HG02885 (cell line): ENCODE measurements around the gene KHNYN.

Experiments used
- ATAC-seq: cut with Tn5 transposase; IDR thresholded peaks from one replicate; pipeline ENCODE4 v1.9.1; 2021; ENCODE audit warnings: mild to moderate bottlenecking; ENCODE audit not compliant: unreplicated experiment, poor library complexity

Gene KHNYN

DNA sequence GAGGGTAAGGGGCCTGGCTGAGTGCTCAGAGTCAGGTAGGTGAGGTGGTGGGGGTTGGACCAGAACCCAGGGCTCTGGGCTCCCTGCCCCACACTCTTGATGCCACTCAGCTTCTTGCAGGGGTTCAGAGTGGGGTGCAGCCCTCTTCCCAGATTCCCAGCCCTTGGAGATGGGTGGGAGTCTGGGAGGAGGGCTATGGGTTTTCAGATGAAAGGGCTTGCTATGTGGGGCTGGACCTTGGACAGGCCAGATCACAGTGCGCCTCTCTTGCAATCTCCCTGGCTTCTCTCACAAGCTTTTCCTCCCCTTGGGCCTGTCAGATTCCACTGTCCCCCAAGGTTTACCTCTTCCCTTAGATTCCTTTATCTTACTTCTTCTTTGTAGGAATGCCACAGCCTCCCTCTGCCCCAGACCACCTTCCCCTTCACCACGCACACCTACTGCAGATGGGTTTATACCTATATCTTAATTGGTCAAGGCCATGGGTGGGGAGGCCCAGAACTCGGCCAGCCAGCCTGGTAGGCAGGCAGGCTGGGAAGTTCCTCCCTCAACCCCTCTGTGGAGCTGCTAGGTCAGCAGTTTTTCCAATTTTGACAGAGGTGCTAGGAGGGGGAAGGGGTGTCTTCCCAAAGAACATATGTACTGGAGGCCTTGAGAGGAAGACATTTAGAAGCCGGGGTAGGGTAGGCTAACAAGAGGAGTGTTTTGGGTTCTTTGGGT is 29.6 kb upstream of the KHNYN start:
- no peak for ATAC-seq

DNA sequence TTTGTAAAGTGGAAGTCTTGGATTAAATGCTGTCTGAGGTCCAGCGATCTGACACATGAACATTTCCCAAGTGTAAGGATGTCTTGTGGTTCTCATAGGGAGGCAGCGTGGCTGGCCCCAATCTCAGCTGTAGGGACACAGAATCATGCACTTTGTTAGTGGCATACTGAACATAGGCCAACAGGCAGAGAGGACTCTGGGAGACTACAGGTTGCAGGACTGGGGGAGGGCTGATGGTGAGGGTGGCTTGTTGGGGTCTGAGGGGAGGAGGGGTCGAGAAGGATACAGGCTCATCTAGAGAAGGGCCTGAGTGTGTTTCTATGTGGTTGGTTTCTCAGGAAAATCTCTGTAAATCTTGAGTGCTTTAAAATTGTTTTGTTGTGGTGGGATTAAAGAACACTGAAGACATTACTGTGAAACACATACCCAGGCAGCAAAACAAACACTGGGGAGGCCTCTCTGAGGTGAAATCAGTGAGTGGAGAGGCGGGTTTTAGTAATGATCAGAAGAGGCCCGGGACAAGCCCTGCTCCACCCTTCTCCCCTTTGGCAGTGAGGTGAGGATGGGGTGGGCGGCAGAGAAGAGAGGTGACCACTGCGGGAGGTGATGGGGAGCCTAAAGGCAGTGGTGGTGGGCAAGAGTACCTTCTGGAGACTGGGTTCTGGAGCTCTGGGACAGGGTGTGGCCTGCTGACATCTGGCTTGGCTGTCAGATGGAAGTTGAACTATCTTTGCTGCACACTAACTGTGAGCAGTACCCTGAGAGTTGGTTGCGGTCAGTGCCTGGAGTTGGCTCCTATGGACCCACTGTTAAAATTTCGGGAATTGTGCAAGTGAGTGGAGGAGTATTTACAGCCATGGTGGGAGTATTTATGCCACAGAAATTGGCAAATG is 27.7 kb upstream of the KHNYN start:
- ATAC-seq, result no peak

DNA sequence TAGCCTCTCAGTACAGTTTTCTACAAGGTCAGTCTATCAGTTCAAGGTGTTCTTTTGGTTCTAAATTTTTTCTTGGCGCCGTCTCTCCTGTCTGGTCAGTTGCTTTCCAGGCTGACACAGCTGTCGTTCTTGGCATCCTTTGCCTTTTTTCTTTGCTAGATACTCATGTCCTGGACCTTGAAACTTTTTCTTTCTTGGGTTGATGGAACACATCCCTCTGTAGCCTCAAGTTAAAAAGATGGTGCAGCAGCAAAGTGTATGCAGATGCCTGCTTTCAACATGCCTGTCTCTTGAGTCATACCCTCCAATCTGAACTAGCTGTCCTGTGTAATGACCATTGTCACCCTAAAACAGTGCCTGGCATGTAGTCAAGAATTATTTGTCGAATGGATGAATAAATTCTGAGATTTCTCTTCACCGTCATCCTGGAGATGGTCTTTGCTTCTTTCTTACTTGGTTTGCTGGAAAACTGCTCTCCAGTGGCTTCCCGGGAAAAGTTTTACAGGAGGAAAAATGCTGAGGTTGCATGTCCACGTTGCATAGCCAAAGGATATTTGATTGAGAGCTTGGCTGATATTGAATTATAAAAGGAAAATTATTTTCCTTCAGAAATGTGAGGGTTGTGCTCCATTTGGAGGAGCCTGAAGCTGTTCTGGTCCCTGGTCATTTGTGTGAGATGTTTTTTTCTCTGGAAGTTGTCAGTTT is 26.3 kb upstream of the KHNYN start:
- no peak for ATAC-seq

DNA sequence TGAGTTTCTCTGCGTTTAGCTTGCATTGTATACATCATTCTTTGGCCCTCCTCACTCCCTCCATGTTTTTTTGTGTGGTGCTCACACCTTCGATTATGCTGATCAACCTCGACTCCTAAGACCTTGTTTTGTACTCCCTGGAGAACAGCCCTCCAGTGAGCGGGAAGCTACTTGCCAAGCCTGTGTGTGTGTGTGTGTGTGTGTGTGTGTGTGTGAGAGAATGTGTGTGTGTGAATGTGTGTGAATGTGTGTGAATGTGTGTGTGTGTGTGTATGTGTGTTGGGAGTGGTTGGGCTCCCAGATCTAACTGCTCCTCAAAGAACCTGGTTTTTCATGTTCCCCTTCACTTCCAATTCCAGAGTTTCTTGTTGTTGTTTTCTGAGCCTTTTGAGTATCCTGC is 24.9 kb upstream of the KHNYN start:
- ATAC-seq, result no peak

DNA sequence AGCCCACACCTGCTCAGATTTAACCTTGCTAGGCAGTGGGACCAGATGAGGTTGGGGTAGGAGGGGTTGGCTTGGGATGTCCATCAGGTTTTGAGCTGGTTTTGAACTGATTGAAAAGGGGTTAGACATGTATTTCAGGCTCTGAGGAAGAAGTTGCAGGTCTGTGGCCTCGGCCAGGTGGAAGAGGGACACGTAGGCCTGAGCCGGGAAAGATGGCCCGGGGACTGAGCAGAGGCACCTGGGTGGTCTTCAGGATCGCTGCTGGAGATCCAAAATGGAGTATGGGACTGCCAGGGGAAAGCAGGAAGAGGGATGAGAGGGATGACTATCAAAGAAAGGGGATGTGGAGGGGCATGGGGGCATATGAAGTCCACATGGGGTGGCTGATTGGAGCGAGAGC is 23.3 kb upstream of the KHNYN start:
- ATAC-seq, result no peak

DNA sequence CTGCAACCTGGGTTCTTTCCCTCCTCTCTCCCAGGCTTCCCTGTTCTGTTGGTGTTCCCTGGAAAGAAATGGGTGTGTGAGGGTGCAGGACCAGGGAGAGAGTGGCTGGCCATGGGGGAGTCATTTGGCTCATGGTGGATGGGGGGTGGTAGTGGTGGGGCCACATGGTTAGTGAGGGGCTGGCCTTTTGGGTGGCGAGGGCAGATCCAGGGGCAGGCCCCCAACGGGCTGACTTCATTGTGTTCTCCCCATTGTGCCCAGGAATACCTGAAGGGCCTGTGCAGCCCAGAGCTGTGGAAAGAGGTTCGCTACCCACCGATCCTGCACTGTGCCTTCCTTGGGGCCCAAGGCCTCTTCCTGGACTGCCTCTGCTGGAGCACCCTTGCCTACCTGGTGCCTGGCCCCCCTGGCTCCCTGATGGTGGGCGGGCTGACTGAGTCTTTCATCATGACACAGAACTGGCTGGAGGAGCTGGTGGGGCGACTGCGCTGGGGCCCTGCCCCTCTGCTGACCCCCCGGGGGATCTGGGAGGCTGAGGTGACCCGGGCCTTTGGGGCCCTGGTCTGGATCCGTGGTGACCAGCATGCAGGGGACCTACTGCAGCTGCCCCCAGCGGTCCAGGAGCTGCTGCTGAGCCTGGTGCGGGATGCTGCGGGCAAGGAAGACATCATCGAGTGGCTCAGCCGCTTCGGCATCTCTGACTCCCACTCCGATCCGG is 22.0 kb upstream of the KHNYN start:
- no peak for ATAC-seq

DNA sequence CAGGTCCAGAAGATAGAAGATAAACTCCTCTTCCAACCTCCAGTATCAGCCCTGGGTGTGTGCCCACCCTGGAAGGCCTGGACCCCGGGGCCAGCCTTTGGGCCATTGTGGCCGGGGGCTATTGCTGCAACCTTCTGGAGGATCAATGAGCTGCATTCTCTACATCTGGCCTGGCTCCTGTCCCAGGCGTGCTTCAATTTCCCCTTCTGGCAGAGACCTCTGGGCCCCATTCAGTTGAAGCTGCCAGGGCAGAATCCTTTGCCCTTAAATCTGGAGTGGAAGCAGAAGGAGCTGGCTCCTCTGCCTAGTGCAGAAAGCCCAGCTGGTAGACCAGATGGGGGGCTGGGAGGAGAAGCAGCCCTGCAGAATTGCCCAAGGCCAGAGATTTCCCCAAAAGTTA is 21.0 kb upstream of the KHNYN start:
- no peak for ATAC-seq

DNA sequence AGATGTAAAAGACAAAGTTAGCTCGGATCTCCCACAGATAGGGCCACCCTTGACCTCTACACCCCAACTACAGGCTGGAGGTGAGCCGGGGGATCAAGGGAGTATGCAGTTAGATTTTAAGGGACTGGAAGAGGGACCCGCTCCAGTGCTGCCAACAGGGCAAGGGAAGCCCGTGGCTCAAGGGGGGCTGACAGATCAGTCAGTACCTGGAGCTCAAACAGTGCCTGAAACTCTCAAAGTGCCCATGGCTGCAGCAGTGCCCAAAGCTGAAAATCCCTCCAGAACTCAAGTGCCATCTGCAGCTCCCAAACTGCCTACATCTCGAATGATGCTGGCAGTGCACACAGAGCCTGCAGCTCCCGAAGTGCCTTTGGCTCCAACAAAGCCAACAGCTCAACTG is 20.6 kb upstream of the KHNYN start:
- no peak for ATAC-seq

DNA sequence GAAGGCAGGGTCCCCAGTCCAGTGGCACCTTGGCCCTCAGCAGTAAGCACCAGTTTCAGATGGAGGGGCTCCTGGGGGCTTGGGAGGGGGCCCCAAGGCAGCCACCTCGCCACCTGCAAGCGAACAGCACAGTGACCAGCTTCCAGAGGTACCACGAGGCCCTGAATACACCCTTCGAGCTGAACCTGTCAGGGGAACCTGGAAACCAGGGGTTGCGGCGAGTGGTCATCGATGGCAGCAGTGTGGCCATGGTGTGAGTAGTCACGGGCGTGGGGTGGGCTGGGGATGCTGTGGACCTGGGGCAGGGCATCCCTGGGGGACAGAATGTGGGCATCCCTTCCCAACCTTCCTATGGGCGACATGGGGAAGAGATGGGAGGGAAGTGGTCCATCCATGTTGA is 19.8 kb upstream of the KHNYN start:
- no peak for ATAC-seq

DNA sequence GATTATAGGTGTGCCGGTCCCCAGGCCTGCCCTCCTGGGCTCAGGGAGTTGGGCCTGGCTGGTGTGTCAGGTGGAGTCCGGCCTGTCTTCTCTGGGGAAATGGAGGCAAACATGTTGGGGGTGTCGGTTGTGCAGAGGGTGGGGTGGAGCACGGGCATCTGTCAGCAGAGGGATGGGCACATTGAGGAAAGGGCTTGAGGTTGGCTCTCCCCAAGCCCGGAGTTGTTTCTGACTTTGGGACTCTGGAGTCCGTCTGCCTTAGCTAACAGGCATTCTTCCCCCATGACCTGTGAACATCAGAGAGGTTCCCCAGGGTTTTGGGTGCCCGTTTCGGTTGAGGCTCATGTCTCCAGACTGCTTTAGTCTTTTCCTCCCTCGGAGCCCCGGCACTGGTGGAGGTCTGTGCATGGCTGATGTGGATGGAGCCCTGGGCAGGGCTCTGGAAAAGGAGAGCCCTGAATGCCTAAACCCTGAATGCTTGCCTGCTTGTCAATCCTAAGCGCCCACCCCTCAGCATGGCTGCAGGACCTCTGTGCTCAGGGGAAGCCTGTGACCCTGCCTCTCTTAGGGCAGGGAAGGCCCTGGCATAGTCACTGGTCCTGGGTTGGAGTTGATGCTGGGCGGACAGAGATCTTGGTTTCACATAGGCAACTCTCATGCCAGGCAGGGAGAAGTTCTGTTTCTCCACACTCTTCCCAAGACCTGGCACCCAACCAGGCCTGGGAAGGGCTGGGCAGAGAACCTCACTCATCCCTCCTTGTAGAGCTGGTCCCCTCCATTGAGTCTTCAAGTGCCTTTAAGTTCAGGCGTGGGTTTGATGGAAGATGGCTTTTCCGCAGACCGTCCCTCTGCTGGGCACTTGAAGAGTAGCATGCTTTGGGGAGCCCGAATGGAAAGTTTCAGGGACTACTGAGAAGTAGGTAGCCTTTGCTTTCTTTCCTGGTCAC is 18.0 kb upstream of the KHNYN start:
- peak; percentile 84 for ATAC-seq

DNA sequence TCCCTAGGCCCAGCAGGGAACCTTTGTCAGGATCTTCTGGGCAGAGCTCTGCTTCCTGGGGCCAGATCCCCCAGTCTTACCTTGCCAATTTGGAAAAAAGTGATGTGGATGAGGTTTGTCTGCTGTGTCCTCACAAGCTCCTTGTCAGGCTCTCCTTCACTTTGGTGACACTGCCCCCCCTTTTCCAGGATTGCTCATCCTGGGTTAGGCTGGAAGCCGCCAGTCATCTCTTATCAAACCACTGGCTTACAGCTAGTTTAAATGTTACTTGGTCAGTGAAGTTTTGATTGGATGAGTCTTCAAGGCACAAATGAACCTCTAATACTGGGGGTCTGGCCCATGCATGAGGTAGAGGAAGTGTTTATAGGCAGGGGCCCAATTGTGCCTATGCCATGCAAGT is 15.7 kb upstream of the KHNYN start:
- ATAC-seq, result no peak

DNA sequence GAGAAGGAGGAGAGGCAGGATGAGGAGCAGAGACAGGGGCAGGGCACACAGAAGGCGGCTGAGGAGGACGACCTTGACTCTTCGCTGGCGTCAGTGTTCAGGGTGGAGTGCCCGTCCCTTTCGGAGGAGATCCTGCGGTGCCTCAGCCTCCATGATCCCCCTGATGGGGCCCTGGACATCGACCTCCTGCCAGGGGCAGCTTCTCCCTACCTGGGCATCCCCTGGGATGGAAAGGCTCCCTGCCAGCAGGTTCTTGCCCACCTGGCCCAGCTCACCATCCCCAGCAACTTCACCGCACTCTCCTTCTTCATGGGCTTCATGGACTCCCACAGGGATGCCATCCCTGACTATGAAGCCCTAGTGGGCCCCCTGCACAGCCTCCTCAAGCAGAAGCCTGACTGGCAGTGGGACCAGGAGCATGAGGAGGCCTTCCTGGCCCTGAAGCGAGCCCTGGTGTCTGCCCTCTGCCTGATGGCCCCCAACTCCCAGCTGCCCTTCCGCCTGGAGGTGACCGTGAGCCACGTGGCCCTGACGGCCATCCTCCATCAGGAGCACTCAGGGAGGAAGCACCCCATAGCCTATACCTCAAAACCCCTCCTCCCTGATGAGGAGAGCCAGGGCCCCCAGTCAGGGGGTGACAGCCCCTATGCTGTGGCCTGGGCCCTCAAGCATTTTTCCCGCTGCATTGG is 14.9 kb upstream of the KHNYN start:
- ATAC-seq, result no peak

DNA sequence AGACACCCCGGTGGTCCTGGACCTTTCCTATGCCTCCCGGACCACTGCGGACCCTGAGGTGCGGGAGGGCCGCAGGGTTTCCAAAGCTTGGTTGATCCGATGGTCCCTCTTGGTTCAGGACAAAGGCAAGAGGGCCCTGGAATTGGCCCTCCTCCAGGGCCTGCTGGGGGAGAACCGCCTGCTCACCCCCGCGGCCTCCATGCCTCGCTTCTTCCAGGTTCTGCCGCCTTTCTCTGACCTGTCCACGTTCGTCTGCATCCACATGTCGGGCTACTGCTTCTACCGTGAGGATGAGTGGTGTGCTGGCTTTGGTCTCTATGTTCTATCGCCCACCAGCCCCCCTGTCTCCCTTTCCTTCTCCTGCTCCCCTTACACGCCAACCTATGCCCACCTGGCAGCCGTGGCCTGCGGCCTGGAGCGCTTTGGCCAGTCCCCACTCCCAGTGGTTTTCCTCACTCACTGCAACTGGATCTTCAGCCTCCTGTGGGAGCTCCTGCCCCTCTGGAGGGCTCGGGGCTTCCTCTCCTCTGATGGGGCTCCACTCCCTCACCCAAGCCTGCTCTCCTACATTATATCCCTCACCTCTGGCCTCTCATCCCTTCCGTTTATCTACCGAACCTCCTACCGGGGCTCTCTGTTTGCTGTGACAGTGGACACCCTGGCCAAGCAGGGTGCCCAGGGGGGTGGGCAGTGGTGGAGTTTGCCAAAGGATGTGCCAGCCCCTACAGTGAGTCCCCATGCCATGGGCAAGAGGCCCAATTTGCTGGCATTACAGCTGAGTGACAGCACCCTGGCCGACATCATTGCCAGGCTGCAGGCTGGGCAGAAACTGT is 14.1 kb upstream of the KHNYN start:
- no peak for ATAC-seq

DNA sequence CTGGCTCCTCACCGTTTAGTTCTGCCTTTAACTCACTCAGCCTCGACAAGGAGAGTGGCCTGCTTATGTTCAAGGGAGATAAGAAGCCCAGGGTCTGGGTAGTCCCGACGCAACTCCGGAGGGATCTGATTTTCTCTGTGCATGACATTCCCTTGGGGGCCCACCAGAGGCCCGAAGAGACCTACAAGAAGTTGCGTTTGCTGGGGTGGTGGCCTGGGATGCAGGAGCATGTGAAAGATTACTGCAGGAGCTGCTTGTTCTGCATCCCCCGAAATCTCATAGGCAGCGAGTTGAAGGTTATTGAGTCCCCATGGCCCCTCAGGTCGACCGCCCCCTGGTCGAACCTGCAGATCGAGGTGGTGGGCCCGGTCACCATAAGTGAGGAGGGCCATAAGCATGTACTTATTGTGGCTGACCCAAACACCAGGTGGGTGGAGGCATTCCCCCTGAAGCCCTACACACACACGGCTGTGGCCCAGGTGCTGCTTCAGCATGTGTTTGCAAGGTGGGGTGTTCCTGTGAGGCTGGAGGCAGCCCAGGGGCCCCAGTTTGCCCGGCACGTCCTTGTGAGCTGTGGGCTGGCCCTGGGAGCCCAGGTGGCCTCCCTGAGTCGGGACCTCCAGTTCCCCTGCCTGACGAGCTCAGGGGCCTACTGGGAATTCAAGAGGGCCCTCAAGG is 13.4 kb upstream of the KHNYN start:
- ATAC-seq, result no peak

DNA sequence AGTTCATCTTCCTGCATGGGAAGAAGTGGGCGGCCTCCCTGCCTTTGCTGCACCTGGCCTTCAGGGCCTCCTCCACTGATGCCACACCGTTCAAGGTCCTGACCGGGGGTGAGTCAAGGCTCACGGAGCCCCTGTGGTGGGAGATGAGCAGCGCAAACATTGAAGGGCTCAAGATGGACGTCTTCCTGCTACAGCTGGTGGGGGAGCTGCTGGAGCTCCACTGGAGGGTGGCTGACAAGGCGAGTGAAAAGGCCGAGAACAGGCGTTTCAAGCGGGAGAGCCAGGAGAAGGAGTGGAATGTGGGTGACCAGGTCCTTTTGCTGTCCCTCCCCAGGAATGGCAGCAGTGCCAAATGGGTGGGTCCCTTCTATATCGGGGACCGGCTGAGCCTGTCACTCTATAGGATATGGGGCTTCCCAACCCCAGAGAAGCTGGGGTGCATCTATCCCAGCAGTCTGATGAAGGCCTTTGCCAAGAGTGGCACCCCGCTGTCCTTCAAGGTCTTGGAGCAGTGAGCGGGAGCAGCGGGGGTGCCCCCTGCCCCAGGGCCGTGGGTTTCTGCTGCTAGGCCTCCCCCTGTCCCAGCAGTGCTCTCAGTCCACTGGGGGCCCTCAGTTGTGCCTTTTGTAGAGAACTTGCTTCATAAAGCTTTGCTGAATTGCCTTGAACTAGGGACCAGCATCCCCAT is 12.7 kb upstream of the KHNYN start:
- ATAC-seq, result no peak

DNA sequence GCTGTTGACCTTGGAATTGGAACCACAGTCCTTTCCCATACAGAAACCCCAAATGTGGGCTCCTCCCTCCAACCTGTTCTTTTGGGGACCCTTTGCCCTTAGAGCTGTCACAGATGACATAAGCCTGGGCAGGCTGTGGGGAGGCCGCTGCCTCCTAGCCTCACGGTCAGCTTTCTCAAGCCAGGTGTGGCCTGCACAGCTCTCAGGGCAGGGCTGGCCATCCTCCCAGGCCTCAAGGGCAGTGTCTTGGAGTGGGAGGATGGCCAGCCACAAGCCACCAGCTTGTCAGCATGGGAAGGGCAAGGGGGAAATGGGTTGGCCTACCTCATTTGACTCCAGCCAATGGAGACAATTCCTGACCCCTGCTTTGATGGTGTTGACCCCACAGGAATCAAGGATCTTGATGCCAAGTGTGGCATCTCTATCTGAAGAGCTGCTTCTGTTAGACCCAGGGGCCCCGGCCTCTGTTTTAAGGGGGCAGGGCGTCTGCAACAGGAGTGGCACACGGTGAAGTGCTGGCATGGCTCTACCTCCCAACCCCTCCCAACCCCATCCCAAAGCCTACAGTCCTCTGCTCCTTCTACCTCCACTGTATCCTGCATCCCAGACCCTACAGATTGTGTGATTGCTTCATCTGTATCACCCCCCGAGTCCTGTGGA is 11.8 kb upstream of the KHNYN start:
- no peak for ATAC-seq
